Choroid plexus epithelial cell (primary cell): ENCODE data around the gene QRFP.

Experiments used
- DNase-seq: peaks from one replicate; pipeline ENCODE4 v3.0.0-alpha.2; 2010; ENCODE audit warnings: low read depth
- H3K4me3 ChIP-seq: 2 replicates; pipeline ENCODE4 v1.5.1; 2011; ENCODE audit warnings: low read depth, mild to moderate bottlenecking, control low read depth, low read length, moderate library complexity
- TF ChIP-seq, protein P1 (sequence below): conservative IDR thresholded peaks from 2 replicates; pipeline ENCODE4 v1.5.1; 2011; ENCODE audit warnings: low read depth, mild to moderate bottlenecking, control low read depth, inconsistent platforms, low read length, moderate library complexity

The QRFP gene, protein sequence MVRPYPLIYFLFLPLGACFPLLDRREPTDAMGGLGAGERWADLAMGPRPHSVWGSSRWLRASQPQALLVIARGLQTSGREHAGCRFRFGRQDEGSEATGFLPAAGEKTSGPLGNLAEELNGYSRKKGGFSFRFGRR

DNA sequence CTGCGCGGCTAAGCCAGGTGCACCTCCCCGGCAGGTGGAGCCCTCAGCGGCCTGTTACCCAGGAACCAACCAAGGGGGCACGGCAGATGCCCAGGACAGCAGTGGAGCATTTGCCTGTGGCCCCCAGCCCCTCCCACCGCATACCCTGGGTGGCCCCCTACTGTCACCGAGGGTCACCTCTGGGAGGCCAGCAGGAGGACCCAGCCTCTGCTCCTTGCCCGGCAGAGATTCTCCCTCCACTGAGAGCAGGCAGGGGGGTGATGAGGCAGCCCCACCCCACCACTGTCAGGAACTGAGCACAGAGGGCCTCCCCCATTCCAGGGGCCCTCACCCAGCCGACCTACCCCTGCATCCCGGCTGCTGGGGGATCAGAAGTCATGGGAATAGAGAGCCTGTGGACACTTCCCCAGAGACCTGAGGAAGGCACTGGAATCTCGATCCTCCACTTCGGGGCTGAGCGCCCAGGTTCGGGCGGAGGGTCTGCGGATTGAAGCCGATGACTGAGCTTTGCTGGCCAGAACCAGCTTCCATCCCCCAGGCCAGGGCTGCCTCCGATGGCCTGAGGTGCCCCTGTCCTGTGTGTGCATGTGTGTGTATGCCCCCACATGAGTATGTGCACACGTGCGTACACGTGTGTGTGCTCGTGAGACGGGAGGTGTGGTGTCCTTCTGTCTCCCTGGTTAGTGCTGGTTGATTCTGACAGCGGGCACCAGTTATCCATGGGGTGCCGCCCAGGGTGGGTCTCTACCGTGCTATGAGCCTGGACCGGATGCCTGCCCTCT, at the start of gene QRFP:
QRFP (minus strand) TSS at position 580 of the 782 bp plus-strand sequence. CDS start 2,974 bp downstream, outside the sequence.
- TF ChIP-seq, protein P1, sequence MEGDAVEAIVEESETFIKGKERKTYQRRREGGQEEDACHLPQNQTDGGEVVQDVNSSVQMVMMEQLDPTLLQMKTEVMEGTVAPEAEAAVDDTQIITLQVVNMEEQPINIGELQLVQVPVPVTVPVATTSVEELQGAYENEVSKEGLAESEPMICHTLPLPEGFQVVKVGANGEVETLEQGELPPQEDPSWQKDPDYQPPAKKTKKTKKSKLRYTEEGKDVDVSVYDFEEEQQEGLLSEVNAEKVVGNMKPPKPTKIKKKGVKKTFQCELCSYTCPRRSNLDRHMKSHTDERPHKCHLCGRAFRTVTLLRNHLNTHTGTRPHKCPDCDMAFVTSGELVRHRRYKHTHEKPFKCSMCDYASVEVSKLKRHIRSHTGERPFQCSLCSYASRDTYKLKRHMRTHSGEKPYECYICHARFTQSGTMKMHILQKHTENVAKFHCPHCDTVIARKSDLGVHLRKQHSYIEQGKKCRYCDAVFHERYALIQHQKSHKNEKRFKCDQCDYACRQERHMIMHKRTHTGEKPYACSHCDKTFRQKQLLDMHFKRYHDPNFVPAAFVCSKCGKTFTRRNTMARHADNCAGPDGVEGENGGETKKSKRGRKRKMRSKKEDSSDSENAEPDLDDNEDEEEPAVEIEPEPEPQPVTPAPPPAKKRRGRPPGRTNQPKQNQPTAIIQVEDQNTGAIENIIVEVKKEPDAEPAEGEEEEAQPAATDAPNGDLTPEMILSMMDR = no peak

DNA sequence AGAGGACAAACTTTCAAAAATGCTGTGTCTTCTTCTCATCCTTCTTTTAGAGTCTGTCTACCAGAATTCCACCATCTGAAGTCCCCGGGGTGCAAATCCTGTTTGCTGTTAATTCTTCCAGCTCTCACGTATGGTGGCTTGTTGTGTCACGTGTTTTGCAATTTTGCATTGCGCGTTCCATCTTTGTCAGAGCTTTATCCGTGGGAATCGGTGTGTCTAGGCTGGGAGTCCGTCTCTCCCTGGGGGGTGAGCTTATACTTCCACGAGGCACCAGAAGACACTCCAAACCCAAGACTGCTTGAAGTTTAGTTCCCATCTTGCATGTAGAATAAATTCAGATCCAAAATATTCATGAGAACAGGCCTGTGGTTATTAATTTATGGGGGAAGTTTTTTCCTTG, 48.6 kb upstream of the QRFP start:
- DNase-seq = no peak
- no peak overlapping the region for H3K4me3 ChIP-seq
- TF ChIP-seq, protein P1 = no peak

More for the DNA sequence above, at the start of gene QRFP:
- DNase-seq = no peak
- H3K4me3 ChIP-seq = no peak within 1 kb of the TSS

DNA sequence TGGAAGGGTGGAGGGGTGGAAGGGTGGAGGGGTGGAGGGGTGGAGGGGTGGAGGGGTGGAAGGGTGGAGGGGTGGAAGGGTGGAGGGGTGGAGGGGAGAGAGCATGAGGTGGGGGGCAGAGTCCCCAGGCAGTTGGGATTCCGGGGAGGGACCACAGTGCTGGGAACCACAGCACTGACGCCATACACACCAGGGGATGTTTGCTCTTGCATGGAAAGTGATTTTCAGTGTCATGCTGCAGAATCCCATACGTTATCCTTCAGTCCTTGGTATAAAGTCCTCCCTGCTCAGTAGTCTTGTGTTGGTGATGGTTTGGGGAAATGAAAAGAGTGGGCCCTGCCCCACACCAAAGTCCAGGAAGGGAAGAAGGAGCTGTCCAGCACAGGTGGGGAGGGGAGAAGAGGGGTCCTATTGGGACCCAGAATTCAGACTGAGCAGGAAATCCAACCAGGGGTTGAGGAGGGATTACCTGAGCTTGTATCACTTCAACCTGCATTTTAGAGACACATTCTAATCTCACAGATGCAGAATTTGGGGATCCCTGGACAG, 48.0 kb upstream of the QRFP start:
- TF ChIP-seq, protein P1 = no peak
- no peak for DNase-seq
- no peak overlapping the region for H3K4me3 ChIP-seq

DNA sequence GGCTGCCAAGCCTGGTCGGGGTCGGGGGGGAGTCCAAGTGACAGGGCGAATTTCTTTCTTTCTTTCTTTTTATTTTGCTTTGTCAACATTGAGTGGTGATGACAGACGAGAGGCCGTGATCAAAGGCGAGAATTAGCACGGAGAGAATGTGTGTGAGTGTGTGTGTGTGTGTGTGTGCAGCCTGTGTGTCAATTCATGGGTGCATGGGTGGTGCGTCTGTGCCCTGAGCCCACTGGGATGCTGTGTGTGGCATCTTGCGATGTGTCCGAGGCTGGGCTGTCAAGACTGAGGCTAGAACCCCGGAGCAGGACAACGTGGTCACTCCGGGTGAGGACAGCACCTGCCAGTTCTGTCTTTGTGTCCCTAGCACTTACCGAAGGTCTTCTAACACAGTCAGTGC, 47.2 kb upstream of the QRFP start:
- TF ChIP-seq, protein P1 = no peak
- DNase-seq = no peak
- H3K4me3 ChIP-seq = no peak overlapping the region

DNA sequence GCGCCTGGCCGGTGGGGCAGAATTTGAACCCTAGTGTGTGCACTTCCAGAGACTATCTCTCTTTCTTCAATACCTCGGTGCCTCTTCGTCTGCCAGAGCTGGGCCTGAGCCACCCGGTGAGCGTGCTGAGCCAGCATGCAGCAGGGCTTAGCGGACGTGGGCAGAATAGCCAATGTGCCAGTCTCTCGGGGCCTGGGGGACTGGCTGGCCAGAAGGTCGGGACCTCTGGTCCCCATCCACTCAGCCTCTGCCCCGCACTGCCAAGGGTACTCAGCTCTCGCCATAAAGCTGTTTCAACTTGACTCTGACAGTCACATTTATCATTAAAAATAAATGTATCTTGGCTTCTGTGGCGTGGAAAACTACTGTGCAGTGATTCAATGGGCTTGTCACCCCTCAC, 46.6 kb upstream of the QRFP start:
- no peak overlapping the region for H3K4me3 ChIP-seq
- DNase-seq = no peak
- TF ChIP-seq, protein P1 = no peak

DNA sequence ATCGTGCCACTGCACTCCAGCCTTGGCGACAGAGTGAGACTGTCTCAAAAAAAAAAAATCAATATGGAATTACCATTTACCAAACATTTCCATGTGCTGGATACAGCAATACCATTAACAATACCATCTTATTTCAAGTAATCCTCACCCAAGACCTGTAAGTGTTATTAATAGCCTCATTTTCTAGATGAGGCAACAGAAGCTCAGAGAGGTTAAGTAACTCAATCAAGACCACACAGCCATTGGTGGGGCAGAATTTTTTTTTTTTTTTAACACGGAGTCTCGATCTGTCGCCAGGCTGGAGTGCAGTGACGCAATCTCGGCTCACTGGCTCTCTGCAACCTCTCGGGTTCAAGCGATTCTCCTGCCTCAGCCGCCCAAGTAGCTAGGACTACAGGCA, 46.1 kb upstream of the QRFP start:
- TF ChIP-seq, protein P1 = no peak
- DNase-seq = no peak
- H3K4me3 ChIP-seq = no peak overlapping the region
